HG03039 (cell line): ENCODE results near the gene CARMIL1.
A peak's percentile ranks its signal among the peaks of the same experiment; 100 is the strongest.

Source experiments
- ATAC-seq: cut with Tn5 transposase; IDR thresholded peaks from one replicate; pipeline ENCODE4 v1.9.1; 2021; ENCODE audit warnings: mild to moderate bottlenecking, moderate library complexity; ENCODE audit not compliant: unreplicated experiment

CARMIL1 gene

DNA sequence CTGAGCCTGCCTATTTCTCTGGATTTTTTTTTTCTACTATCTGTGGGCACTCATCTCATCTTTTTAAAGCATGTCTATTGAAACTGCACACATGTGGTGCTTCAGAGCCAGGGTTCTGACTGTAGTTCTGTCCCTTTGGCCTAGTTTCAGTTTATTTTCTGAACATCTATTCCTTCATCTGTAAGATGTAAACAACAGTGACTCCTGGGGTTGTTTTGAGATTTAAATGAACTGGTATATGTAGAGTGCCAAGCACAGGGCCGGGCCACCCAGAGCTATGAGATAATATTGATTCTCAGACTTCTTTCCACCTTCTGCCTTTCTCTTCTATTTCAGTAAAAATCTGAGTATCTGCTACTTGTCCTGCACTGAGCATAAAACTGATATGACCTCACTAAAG is 185.1 kb downstream of the CARMIL1 start:
- no peak for ATAC-seq

DNA sequence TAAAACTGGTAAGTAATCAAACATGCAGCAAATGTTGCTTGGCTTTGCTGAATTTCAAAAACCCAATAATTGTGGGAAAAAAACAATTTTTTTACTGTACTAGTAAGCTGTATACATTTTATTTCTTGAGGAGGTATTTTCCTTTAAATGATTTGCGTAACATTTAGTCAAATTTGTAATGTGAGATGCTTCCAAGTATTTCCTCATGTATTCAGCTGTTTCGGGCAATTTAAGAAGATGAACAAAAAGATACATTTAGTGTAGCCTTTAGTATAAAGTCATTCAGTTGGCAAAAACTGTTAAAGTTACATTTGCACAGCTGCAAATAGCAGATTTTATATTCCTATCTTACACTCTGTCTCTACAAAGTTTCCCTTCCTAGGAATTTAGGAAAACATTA is 186.8 kb downstream of the CARMIL1 start:
- no peak for ATAC-seq

DNA sequence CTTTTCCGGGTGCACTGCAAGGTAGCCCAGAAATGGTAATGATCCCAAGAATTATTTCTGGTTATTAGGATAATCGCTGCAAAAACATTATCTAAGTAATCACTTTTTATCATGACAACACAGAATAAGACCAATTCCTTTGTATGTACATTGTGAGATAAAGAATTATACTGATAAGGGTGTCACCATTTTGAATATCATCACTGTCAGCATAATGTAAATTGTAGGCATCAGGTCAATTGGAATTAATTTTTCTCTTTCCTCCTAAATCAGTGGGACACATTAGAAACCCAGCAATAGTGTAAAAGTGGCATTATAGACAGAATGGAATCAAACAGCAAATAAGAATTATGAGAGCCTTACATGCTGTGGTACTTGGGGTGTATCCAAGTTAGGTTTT is 189.7 kb downstream of the CARMIL1 start:
- no peak for ATAC-seq

DNA sequence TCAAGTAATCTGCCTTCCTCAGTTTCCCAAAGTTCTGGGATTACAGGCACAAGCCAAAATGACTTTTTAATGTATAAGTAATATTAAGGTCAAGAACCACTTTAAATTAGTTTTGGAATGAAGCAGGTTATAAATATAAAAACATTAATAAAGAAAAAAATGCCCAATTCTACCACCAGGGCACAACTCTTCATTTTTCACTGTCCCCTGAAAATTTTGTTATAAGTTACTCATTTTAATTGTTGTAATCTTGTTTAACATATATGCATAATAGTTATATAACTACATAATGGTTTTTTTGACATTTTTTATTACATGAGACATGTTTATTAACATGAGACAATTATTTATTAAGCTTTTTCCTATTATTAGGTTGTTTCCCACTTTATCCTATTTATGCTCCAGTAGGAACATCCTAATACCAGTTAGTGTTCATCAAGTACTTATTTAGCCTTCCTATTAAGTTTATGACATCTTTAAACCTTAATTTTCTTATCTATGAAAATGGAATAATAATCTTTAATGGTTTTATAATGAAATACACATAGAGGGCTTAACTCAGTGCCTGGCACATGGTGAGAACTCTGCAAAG is 190.7 kb downstream of the CARMIL1 start:
- ATAC-seq = no peak

DNA sequence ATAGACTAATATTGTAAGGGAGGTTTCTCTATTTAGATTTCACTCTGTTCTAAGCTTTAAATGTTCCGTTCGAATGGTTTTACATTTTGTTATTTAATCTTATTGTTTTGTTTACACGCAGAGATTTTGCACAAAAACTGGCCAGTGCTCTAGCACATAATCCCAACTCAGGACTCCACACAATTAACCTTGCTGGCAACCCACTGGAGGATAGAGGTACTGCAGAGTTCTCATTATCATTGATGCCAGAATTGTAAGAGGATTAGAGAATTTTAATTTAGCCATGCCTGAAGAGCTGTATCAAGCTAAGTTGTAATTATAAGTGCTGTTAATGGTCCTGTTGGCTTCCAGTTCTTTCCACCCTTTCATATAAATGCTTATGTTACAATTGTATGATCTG is 193.1 kb downstream of the CARMIL1 start:
- ATAC-seq = no peak

DNA sequence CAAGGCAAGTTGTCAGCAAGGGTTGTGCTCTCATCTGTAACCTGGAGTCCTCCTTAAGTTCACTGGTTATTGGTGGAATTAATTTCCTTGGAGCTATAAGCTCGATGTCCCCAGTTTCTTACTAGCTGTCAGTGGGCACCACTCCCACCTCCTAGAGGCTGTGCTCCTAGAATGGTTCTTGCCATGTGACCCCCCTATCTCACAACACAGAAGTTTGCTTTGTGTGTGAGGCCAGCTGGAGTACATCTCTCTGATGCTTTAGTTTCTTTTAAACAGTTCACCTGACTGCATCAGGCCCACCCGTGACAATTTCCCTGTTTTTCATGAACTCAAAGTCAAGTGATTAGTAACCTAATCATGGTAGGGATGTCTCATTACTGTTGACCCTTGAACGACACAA is 193.7 kb downstream of the CARMIL1 start:
- no peak for ATAC-seq

DNA sequence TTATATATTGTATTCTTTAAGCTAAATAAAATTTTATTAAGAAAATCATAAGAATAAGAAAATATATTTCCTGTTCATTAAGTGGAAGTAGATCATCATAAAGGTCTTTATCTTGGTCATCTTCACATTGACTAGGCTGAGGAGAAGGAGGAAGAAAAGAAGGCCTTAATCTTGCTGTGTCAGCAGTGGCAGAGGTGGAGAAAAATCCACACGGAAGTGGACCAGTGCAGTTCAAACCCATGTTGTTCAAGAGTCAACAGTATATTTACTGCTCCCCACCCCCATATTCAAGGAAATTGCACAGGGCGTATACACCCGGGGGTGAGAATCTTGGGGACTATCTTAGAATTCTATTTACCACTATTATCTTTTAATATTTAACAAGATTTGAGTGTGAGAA is 194.3 kb downstream of the CARMIL1 start:
- no peak for ATAC-seq

DNA sequence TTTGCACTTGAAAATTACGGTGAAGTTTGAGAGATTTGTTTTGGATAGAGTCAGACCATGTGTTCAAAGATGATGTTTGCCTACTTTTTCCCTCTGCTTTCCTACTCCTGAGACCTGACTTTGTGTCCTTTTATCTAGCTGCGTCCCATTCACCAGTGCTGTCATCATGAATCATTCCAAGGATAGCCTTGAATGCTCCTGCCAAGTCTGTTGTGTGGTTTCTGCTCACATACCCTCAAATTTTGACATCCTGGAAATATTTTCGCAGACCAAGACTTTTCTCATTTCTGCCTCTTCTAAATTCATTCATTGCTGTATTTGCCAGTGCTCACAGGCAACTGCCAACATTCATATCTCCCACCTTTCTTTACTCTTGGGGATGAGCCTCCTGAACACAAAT is 197.0 kb downstream of the CARMIL1 start:
- no peak for ATAC-seq

DNA sequence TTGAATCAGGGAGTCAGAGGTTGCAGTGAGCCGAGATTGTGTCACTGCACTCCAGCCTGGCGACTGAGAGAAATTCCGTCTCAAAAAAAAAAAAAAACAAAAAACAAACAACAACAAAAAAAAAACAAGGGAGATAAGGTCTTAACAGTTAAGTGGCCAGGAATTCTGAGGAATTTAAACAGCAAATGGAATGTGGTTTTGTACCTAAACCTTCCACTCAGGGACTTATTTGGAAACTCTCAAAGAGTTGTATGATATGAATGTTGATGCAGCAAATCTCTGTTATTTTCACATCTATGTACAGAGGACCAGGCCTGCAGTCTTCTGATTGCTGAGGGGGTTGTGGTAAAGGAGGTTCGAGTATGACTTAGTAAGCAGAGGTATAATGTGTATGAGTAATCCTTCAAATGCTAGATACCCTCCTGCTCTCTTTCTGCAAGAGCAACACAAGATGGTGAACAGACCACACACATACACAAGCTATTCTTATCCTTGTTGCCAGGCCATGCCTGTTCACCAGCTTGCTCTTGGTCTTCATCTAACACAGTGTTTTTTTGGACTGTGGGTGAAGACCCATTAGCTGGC is 197.9 kb downstream of the CARMIL1 start:
- no peak for ATAC-seq

DNA sequence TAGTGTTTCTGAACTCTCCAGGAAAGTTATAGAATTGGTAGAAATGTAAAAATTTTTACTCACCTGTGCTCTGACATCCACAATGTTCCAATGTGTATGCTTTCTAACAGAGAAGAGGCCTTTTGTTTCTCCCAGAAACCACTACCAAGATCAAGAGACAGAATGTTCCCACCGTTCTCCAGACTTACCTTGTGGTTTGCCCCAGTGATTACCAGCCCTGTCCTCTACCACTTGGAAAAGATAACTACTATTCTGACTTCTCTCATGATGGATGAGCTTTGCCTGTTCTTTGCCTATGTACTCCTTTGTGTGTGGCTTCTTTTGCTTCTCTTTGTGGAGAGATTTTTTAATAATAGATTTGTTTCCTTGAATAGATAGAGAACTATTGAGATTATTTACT is 199.8 kb downstream of the CARMIL1 start:
- ATAC-seq = no peak

DNA sequence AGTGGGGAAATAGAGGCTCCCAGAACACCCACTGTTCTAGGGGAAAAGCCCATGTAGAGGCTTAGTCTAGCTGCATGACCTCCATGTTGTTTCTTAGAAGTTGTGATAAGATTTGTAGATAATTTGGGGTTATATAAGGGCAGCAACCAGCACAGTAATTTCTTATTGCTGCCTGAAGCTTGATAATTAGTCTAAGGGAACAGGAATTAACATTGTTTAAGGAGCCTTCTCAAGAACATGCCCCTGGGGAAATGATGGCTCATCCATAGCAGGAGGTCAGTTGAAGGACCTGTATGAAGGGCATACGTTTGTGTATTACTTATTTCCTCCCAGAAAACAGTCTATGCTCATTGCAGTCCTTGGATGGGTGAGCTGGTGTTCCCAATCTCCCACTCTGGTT is 202.1 kb downstream of the CARMIL1 start:
- no peak for ATAC-seq

DNA sequence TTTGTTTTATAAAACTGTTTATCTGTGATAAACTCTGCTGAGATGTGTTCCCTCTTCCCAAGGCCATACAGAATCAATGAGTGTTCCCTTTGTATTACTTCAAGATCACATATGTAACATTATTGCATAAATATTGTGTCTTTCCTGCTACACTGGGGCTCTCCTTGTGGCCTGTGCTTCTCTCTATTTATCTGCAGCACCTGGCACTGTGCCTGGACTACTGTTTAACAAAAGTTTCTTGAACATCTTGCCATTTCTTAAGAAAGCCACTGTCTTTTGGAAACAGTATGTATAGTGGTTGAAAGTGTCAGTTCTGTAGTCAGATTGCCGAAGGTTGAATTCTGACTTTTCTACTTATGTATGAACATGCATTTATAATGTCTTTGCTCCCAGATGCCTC is 203.8 kb downstream of the CARMIL1 start:
- ATAC-seq = no peak

DNA sequence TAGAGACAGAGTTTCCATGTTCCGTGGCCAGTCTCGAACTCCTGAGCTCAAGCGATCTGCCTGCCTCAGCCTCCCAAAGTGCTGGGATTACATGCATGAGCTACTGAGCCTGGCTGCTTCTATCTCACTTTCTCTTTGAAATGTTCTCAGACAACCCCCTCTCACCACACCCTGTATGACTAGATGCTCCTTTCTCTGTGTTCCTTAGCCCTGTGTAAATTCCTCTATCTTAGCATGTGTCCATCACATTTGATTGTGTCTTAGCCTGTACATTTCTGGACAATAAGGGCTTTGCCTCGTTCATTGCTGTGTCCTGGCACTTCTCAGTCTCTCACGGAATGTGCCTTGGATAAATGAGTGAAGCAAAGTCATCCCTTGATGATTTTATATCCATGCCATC is 204.8 kb downstream of the CARMIL1 start:
- ATAC-seq = no peak

DNA sequence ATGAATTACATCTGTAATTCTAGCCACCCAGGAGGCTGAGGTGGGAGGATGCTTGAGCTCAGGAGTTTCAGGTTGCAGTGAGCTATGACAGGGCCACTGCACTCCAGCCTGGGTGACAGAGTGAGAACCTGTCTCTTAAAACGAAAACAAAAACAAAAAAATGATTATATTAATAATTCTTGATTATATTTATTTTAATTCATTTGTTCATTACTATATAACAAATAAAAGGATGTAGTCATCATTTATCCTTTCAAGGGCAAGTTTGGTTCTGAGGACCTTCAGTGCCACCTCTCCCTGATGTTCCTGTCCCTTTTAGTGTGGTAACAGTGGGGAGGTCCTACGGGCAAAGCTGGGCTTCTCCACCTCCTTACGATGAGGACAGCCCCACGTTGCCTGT is 205.7 kb downstream of the CARMIL1 start:
- no peak for ATAC-seq

DNA sequence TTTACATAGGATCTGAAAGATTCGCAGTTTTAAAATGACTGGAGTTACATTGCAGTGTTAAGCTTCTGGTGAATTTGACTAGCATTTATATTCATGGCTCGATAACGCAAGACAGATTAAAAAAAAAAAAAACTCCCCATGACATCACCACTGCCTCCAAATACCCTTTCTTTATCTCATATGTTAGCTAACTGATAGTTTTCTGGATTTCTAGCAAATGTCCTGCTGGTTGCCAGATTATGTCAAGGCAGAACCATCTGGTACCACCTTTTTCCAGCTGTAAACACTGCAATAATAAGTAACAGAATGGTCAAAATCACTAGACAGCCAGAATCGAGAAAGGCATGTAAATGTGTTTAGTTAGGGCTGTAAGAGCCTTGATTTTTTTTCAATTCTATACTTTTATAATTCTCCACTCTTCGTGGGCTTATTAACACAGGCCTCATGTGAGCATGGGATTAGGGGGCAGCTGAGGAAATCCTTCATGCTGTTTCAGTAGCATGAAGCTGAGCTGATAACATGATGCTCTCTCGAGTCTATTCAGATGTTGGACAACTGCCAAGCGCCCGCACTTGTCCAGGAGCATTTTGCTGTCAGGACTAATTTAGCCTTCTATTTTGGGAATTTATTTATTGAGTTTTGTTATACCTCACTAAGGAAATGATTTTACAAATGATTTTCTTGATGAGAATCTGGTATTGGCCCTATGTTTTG is 206.8 kb downstream of the CARMIL1 start:
- ATAC-seq = no peak

DNA sequence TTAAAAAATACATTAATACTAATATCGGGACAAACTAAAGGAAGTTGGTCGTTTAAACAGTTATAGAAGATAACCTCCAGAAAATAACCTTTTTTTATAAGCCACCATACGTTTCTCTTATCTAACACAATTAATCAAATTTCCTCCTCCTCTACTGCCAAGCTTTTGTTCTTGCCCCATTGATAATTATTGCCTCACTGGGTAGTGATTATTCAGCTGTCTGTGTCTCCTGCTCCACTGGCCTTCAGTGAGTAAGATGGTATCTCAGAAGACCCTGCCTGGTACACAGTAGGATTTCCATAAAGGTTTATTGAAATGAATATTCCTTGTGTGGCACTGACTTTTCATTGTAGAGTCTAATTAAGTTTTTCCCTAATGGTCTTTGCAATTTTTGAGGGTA is 207.4 kb downstream of the CARMIL1 start:
- ATAC-seq = no peak

DNA sequence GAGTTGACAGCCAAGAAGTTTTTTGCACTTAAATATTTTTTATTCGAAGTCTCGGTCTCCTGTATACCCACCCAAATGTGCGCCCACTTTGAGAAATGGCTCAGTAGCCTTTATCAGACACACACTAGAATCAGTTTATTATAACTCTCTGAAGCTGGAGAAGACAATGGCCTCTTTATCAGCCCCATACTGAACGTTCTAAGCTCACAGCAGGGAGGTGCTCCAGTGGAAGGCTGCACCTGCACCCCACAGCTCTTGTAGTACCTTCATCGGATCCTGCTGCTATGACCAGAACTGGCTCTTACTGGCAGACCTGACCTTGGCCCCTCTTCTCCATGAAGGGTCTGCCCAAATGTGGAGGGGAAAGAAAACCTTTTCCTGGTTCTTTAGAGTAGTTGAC is 207.8 kb downstream of the CARMIL1 start:
- no peak for ATAC-seq

DNA sequence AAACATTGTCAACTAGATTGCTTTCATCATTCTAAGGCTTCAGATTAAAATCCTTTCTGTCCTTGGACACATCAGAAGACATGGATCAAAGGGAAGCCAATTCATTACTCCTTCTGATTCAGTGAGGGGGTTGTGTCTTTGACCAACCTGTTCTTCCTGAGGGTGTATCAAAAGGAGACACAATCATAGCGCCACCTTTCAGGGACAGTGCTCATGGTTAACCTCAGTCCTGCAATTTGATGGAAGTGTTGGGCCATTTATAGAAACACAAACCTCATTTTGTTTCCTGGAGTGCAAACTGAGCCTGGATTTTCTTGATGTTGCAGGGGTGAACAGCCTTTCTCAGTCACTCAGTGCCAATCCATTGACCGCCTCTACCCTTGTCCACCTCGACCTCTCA is 209.0 kb downstream of the CARMIL1 start:
- ATAC-seq = no peak

DNA sequence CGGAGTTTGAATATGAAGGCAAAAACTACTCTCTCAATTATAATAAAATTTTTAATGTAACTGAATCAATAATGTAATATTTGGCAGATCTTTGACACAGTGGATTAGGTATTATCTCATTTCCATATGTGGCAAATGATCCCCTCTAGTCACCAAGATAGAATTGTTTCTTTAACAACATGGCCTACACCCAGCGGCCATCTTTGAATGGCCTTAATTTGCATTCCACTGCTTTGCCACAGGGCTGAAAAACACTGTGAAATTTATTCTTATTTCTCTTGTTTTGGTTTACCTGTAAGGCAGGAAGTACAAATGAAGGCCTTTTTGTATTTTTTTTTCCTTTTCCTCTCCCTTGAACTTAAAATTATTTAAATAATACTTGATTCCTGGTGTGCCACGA is 210.2 kb downstream of the CARMIL1 start:
- ATAC-seq = no peak

DNA sequence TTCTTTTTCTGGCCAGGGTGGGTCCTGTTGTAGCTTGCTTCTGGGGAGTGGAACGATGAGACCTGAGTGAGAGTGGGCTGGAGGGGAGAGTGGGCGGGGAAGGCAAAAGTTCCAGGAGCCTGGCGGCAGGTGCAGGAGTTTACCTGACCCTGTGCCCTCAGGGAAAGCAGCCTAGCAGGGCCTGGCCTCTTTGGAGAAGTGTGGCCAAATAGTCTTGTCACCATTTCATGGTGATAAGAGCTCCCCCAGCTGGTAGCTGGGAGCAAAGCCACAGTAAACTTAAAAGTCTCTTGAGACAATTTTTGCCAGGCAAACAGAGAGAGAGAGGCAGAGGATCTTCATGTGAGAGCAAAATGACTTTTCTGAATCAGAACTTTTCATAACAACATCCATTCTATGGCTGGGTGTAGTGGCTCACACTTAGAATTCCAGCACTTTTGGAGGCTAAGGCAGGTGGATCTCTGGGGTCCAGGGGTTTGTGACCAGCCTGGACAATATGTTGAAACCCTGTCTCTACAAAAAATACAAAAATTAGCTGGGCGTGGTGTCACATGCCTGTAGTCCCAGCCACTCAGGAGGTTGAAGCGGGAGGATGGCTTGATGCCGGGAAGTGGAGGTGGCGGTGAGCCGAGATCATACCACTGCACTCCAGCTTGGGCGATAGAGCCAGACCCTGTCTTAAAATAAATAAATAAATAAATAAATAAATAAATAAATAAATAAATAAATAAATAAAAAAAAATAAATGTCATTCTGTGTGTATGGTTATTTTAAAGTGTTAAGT is 211.0 kb downstream of the CARMIL1 start:
- ATAC-seq = peak; percentile 87

DNA sequence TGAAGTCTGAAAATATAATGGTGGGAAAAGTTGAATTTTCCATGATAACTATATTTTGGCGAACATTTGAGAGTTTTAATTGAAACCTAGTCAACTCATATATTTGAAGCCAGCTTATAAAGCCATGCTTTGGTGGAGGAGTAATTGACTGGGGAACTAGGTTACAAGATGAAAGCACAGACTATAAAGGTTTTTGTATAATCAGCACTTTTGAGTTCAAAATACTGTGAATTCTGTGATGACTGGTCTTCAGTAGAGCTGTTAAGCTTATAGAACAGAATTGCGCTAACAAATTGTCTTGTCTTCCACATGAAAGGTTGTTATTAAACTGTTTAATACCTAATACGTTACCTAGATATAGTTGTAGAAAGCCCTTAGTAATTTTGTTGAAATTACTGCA is 213.8 kb downstream of the CARMIL1 start:
- ATAC-seq = no peak

DNA sequence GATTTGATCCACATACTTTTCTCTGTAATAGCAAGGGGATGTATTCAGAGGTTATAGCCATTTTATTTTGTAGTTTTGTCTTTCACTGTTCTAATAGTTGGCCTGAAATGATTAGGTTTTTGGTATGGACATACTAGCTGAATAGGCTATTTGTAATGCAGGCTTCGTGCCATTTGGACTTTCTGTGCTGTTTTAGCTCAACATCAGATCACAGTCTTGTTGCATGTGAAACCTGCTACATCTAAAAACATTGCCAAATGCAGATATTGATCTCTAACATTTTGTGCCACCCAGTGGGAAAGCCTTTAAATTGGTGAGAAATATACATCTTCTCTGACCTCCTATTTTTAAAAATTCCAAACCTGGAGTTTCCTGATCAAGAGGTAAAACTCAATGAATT is 215.3 kb downstream of the CARMIL1 start:
- ATAC-seq = no peak
